Smooth muscle cell (in vitro differentiated cells): ENCODE data around the gene BORCS8. TPM values are rescaled to one million over a fixed set of nuclear protein-coding genes. Genes with fewer than 3 reads are reported as not detected.

Experiments used
- DNase-seq: peaks from one replicate; lab custom pipeline; 2025; ENCODE audit not compliant: unreplicated experiment; lab: John Stamatoyannopoulos, UW
- H2AFZ ChIP-seq: fragments of 200-600 bp; sonication (generic); 2 replicates; pipeline ENCODE4 v1.6.0; 2016; ENCODE audit warnings: antibody characterized with exemption, low read depth, mild to moderate bottlenecking
- H3F3A ChIP-seq: fragments of 200-600 bp; sonication (generic); 2 replicates; pipeline ENCODE4 v1.6.0; 2017; ENCODE audit warnings: antibody characterized with exemption, low read depth
- H3K27ac ChIP-seq: fragments of 200-600 bp; sonication (generic); 2 replicates; pipeline ENCODE4 v1.5.1; 2016; ENCODE audit warnings: low read depth, mild to moderate bottlenecking
- H3K27me3 ChIP-seq: fragments of 200-600 bp; sonication (generic); 2 replicates; pipeline ENCODE4 v1.6.1; 2016; ENCODE audit warnings: low read depth, mild to moderate bottlenecking
- H3K36me3 ChIP-seq: fragments of 200-600 bp; sonication (generic); 2 replicates; pipeline ENCODE4 v1.5.1; 2016; ENCODE audit warnings: low read depth
- H3K4me1 ChIP-seq: fragments of 200-600 bp; sonication (generic); 2 replicates; pipeline ENCODE4 v1.5.1; 2016; ENCODE audit warnings: low read depth
- H3K4me2 ChIP-seq: fragments of 200-600 bp; sonication (generic); 2 replicates; pipeline ENCODE4 v1.6.0; 2016; ENCODE audit warnings: mild to moderate bottlenecking
- H3K4me3 ChIP-seq: fragments of 200-600 bp; sonication (generic); 2 replicates; pipeline ENCODE4 v1.5.1; 2016; ENCODE audit warnings: mild to moderate bottlenecking
- H3K79me2 ChIP-seq: fragments of 200-600 bp; sonication (generic); 2 replicates; pipeline ENCODE4 v1.6.0; 2016; ENCODE audit warnings: low read depth, mild to moderate bottlenecking
- H3K9ac ChIP-seq: fragments of 200-600 bp; sonication (generic); 2 replicates; pipeline ENCODE4 v1.6.0; 2016; ENCODE audit warnings: low read depth
- H3K9me3 ChIP-seq: fragments of 200-600 bp; sonication (generic); replicated peaks from 2 replicates; pipeline ENCODE4 v1.5.1; 2016; ENCODE audit warnings: low read depth
- H4K20me1 ChIP-seq: fragments of 200-600 bp; sonication (generic); 2 replicates; pipeline ENCODE4 v1.6.0; 2016; ENCODE audit warnings: low read depth
- WGBS: methylation state at CpG from one replicate; pipeline ENCODE4 v1.1.7; 2016; ENCODE audit warnings: low lambda C conversion rate; 5-methylcytosine and 5-hydroxymethylcytosine counted together
- polyA plus RNA-seq: library from polyadenylated mRNA; unstranded; fragments of >200 nt; fragmentation: Nextera tagmentation; extraction: Ambion mirVana; gene quantifications from 2 replicates; pipeline ENCODE4 v1.2.1, GENCODE V29; 2016
- total RNA-seq: library from RNA; depleted of rRNA; stranded (reverse); fragments of >200 nt; gene quantifications from 2 replicates; pipeline ENCODE4 v1.2.3, GENCODE V29; 2014
- TF ChIP-seq, protein P1 (sequence below): fragments of 200-600 bp; sonication (generic); IDR thresholded peaks from 2 replicates; pipeline ENCODE4 v1.5.1; 2017; ENCODE audit warnings: borderline replicate concordance, mild to moderate bottlenecking, antibody characterized with exemption; ENCODE audit not compliant: insufficient read depth, poor library complexity, severe bottlenecking

BORCS8 gene
- total and polyA plus RNA-seq, 2 experiments from 2014 or later, result 10.0 to 15.7 TPM

- TF ChIP-seq, protein P1, sequence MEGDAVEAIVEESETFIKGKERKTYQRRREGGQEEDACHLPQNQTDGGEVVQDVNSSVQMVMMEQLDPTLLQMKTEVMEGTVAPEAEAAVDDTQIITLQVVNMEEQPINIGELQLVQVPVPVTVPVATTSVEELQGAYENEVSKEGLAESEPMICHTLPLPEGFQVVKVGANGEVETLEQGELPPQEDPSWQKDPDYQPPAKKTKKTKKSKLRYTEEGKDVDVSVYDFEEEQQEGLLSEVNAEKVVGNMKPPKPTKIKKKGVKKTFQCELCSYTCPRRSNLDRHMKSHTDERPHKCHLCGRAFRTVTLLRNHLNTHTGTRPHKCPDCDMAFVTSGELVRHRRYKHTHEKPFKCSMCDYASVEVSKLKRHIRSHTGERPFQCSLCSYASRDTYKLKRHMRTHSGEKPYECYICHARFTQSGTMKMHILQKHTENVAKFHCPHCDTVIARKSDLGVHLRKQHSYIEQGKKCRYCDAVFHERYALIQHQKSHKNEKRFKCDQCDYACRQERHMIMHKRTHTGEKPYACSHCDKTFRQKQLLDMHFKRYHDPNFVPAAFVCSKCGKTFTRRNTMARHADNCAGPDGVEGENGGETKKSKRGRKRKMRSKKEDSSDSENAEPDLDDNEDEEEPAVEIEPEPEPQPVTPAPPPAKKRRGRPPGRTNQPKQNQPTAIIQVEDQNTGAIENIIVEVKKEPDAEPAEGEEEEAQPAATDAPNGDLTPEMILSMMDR, result no peak
- Histone ChIP-seq H3K79me2 (no peaks in the 10 kb centered on the region), H3F3A (no peaks in the 10 kb centered on the region), H4K20me1 (no peaks in the 10 kb centered on the region), H3K4me2 (no peak overlapping the region), H3K9me3 (peaks cover 5% of the 10 kb centered on the region), H3K27me3 (peaks cover 16% of the 10 kb centered on the region), H3K27ac (no peak overlapping the region), H3K4me3 (no peak overlapping the region), H2AFZ (no peak overlapping the region), H3K9ac (no peak overlapping the region), H3K4me1 (no peaks in the 10 kb centered on the region), H3K36me3 (no peaks in the 10 kb centered on the region)
- DNase-seq, result no peak
- 81% methylated on average over 19 of the region's 19 CpGs for WGBS
These were observed 40.3 kb upstream of the BORCS8 start for GRCh38 chr19:19232261-19232721.

DNA sequence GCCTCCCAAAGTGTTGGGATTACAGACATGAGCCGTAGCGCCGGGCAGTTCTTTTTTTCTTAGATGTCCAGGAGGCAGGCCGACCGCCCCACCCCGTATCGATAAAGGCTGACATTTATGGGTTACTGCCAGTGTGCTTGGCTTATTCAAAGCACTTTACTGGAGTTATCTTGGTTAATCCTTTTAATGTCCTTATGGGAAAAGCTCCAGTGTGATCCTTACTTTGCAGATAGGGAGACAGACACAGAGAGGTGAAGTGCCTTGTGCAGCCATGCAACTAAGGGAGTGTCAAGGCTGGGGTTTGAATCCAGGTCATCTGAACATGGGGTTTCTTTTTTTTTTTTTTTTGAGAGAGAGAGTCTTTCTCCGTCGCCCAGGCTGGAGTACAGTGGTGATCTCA, 39.0 kb upstream of the BORCS8 start:
- H3K79me2 ChIP-seq, result no peaks in the 10 kb centered on the region
- H4K20me1 ChIP-seq, result no peaks in the 10 kb centered on the region
- WGBS, result 60% methylated on average over 9 of the region's 9 CpGs
- TF ChIP-seq, protein P1, result no peak
- no peaks in the 10 kb centered on the region for H3F3A ChIP-seq
- H3K4me1 ChIP-seq, result no peaks in the 10 kb centered on the region
- no peak for DNase-seq
- H3K9me3 ChIP-seq, result peaks cover 5% of the 10 kb centered on the region
- no peak overlapping the region for H2AFZ ChIP-seq
- no peak overlapping the region for H3K4me3 ChIP-seq
- peaks cover 26% of the 10 kb centered on the region for H3K27me3 ChIP-seq
- no peak overlapping the region for H3K9ac ChIP-seq
- H3K36me3 ChIP-seq, result no peaks in the 10 kb centered on the region
- no peak overlapping the region for H3K27ac ChIP-seq
- no peak overlapping the region for H3K4me2 ChIP-seq

DNA sequence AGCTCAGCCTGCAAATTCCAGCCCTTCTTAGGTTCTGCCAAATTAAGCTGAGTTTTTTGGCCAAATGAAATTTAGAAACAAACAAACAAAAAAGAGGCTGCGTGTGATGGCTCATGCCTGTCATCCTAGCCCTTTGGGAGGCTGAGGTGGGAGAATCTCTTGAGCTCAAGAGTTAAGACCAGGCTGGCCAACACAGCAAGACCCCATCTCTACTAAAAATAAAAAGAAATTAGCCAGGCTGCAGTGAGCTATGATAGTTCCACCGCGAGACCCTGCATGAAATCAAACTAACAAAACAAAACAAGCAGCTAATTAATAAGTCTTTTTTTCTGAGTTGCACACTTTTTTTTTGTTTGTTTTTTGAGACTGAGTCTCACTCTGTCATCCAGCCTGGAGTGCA, 37.7 kb upstream of the BORCS8 start:
- WGBS, result 96% methylated on average over 3 of the region's 3 CpGs
- Histone ChIP-seq H3K9me3 (peaks cover 5% of the 10 kb centered on the region), H3K4me3 (no peak overlapping the region), H4K20me1 (no peaks in the 10 kb centered on the region), H3K9ac (no peak overlapping the region), H3K27ac (no peak overlapping the region), H3K4me2 (no peak overlapping the region), H2AFZ (no peak overlapping the region), H3K27me3 (peaks cover 39% of the 10 kb centered on the region), H3F3A (no peaks in the 10 kb centered on the region), H3K36me3 (no peaks in the 10 kb centered on the region), H3K4me1 (no peaks in the 10 kb centered on the region), H3K79me2 (no peaks in the 10 kb centered on the region)
- TF ChIP-seq, protein P1, result no peak
- DNase-seq, result no peak

DNA sequence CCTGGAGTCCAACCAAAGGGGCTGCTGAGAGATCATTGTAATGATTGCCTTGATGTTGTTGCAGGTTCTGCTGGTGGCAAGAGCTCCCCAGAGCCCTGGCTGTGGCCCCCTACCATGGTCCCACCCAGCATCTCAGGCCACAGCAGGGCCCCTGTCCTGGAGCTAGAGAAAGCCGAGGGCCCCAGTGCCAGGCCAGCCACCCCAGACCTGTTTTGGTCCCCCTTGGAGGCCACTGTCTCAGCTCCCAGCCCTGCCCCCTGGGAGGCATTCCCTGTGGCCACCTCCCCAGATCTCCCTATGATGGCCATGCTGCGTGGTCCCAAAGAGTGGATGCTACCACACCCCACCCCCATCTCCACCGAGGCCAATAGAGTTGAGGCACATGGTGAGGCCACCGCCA, 35.3 kb upstream of the BORCS8 start:
- Histone ChIP-seq H2AFZ (no peak overlapping the region), H3K27ac (no peak overlapping the region), H3K9ac (no peak overlapping the region), H4K20me1 (no peaks in the 10 kb centered on the region), H3K36me3 (no peaks in the 10 kb centered on the region), H3K4me1 (no peaks in the 10 kb centered on the region), H3K9me3 (no peaks in the 10 kb centered on the region), H3K4me2 (no peak overlapping the region), H3K79me2 (no peaks in the 10 kb centered on the region), H3F3A (no peaks in the 10 kb centered on the region), H3K27me3 (peaks cover 56% of the 10 kb centered on the region), H3K4me3 (no peak overlapping the region)
- WGBS, result 86% methylated on average over 4 of the region's 4 CpGs
- DNase-seq, result no peak
- TF ChIP-seq, protein P1, result no peak
